Measurements from ENCODE around the gene ITFG1.

DNA sequence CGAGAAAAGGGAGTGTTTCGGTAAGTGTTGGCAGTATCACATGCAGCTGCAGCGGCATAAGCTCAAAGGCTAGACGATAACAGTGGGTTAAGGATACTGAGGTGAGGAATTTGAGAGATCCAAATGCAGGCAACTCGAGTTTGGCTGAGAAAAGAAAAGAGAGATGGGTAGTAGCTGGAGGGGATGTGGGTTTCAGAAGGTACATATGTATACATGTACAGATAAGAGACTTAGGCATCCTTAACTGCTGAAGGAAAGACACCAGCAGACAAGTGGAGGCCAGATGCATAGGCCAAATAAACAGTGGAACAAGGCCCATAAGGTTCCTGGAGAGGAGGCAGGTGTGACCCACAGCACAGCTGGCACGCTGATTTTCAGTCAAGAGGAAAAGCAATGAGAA, 230.6 kb downstream of the ITFG1 start:
- TF ChIP-seq, protein P1, sequence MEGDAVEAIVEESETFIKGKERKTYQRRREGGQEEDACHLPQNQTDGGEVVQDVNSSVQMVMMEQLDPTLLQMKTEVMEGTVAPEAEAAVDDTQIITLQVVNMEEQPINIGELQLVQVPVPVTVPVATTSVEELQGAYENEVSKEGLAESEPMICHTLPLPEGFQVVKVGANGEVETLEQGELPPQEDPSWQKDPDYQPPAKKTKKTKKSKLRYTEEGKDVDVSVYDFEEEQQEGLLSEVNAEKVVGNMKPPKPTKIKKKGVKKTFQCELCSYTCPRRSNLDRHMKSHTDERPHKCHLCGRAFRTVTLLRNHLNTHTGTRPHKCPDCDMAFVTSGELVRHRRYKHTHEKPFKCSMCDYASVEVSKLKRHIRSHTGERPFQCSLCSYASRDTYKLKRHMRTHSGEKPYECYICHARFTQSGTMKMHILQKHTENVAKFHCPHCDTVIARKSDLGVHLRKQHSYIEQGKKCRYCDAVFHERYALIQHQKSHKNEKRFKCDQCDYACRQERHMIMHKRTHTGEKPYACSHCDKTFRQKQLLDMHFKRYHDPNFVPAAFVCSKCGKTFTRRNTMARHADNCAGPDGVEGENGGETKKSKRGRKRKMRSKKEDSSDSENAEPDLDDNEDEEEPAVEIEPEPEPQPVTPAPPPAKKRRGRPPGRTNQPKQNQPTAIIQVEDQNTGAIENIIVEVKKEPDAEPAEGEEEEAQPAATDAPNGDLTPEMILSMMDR (IDR thresholded peaks at IDR 0.05 in 2 of 3, conservative IDR thresholded peaks at IDR 0.05 in 1 of 3; ENCODE audit: insufficient read depth in 2 of 3, low read depth in 1 of 3, low read length in 3 of 3) = no peak
- TF ChIP-seq GABPB1 (CRISPR knock-in tag; IDR thresholded peaks at IDR 0.05) = no peak
- TF ChIP-seq ZBTB1 (CRISPR knock-in tag; IDR thresholded peaks at IDR 0.05; ENCODE audit: borderline replicate concordance, low read depth) = no peak
- no peak for TF ChIP-seq KHSRP (IDR thresholded peaks at IDR 0.05)
- TF ChIP-seq SIN3B (IDR thresholded peaks at IDR 0.05; ENCODE audit: low read depth) = no peak
- no peak for TF ChIP-seq ZNF133 (CRISPR knock-in tag; IDR thresholded peaks at IDR 0.05)
- no peak for TF ChIP-seq ZNF143 (CRISPR knock-in tag; IDR thresholded peaks at IDR 0.05)
- TF ChIP-seq EZH2 (IDR thresholded peaks at IDR 0.05; ENCODE audit: borderline replicate concordance, low read depth, low read length) = no peak
- no peak for TF ChIP-seq SREBF2 (CRISPR knock-in tag; IDR thresholded peaks at IDR 0.05)
- no peak for TF ChIP-seq FOS (IDR thresholded peaks at IDR 0.05; ENCODE audit: extremely low read depth, insufficient read length)
- TF ChIP-seq THRAP3 (IDR thresholded peaks at IDR 0.05; ENCODE audit: borderline replicate concordance) = no peak
- TF ChIP-seq HNRNPH1 (optimal IDR thresholded peaks at IDR 0.05; ENCODE audit: low read depth, low read length) = no peak
